H1 (cell line): ENCODE results near the gene SLC7A7. TPM values are rescaled to one million over a fixed set of nuclear protein-coding genes. Genes with fewer than 3 reads are reported as not detected.

ENCODE experiments used
- ATF2 ChIP-seq: IDR thresholded peaks from 2 replicates; pipeline ENCODE4 v1.6.1; 2012; ENCODE audit warnings: low read length, inconsistent platforms
- ATF3 ChIP-seq: IDR thresholded peaks from 2 replicates; pipeline ENCODE4 v1.6.1; 2011; ENCODE audit warnings: low read depth, mild to moderate bottlenecking, low read length; ENCODE audit not compliant: insufficient read depth
- BACH1 ChIP-seq: IDR thresholded peaks from 2 replicates; pipeline ENCODE4 v1.6.1; 2012; ENCODE audit warnings: low read length, improper control_type of control experiment
- CHD1 ChIP-seq: IDR thresholded peaks from 2 replicates; pipeline ENCODE4 v1.6.1; 2012; ENCODE audit warnings: low read depth, low read length, improper control_type of control experiment
- CHD2 ChIP-seq: IDR thresholded peaks from 2 replicates; pipeline ENCODE4 v1.6.1; 2012; ENCODE audit warnings: low read length, improper control_type of control experiment
- JUN ChIP-seq: IDR thresholded peaks from 2 replicates; pipeline ENCODE4 v1.6.1; 2011; ENCODE audit warnings: low read depth, mild to moderate bottlenecking, improper control_type of control experiment, low read length
- PHF8 ChIP-seq: fragments of 200-600 bp; sonication (generic); conservative IDR thresholded peaks from 2 replicates; pipeline ENCODE4 v1.7.1; 2012; ENCODE audit warnings: low read depth, mild to moderate bottlenecking, inconsistent platforms, low read length, moderate library complexity
- RAD21 ChIP-seq, 2 experiments: IDR thresholded peaks in 1 of 2; conservative IDR thresholded peaks in 1 of 2; 2 replicates each; pipeline ENCODE4 v1.6.1; 2011; ENCODE audit warnings: low read depth in 2 of 2, low read length in 2 of 2, improper control_type of control experiment in 1 of 2, inconsistent platforms in 1 of 2, mild to moderate bottlenecking in 1 of 2, moderate library complexity in 1 of 2
- RNF2 ChIP-seq: fragments of 200-900, 300-1000 bp; sonication (generic); IDR thresholded peaks from 2 replicates; pipeline ENCODE4 v1.7.1; 2016; ENCODE audit warnings: borderline replicate concordance, low read depth, mild to moderate bottlenecking, antibody characterized with exemption, low read length; ENCODE audit not compliant: poor library complexity, severe bottlenecking; ENCODE audit errors: missing control alignments
- SIN3A ChIP-seq, 2 experiments: IDR thresholded peaks in 1 of 2; conservative IDR thresholded peaks in 1 of 2; 2 replicates each; pipeline ENCODE4 v1.6.1; 2011 to 2012; ENCODE audit warnings: low read length in 2 of 2, improper control_type of control experiment in 1 of 2, low read depth in 1 of 2, mild to moderate bottlenecking in 1 of 2
- SRF ChIP-seq: IDR thresholded peaks from 2 replicates; pipeline ENCODE4 v1.6.1; 2011; ENCODE audit warnings: mild to moderate bottlenecking, low read depth, low read length, moderate library complexity
- TAF1 ChIP-seq: IDR thresholded peaks from 2 replicates; pipeline ENCODE4 v1.6.1; 2011; ENCODE audit warnings: mild to moderate bottlenecking, low read depth, low read length
- TBP ChIP-seq: IDR thresholded peaks from 2 replicates; pipeline ENCODE4 v1.6.1; 2011; ENCODE audit warnings: low read depth, low read length, improper control_type of control experiment
- TEAD4 ChIP-seq: IDR thresholded peaks from 2 replicates; pipeline ENCODE4 v1.6.1; 2012; ENCODE audit warnings: low read depth, low read length, inconsistent platforms, mixed read lengths
- polyA plus RNA-seq, 7 experiments: library from polyadenylated mRNA; depleted of rRNA in 3 of 7; stranded (reverse) in 5 of 7; unstranded in 2 of 7; fragments of >200 nt in 5 of 7; fragments of 200-250 nt in 2 of 7; gene quantifications; 1 replicate in 5 of 7; 2 replicates in 1 of 7; 4 replicates in 1 of 7; pipeline versions ENCODE4 v1.2.1 to v1.2.3, GENCODE V29; 2011 to 2013; ENCODE audit warnings: missing spikeins in 2 of 7, mixed read lengths in 2 of 7
- total RNA-seq: library from RNA; stranded (reverse); fragmentation: NEBNext Ultra II Directional; extraction: Animal tissue kit (Norgen Biotek cat#: 25700); gene quantifications from 2 replicates; pipeline ENCODE4 v1.2.1, GENCODE V29; 2021
- TF ChIP-seq, protein P1 (sequence below), 3 experiments: IDR thresholded peaks; 1 replicate in 2 of 3; 2 replicates in 1 of 3; pipeline versions ENCODE4 v1.5.1 to v1.6.1; 2011; ENCODE audit warnings: low read length in 3 of 3, mild to moderate bottlenecking in 3 of 3, inconsistent platforms in 2 of 3, low read depth in 1 of 3, moderate library complexity in 1 of 3; ENCODE audit not compliant: insufficient read depth in 1 of 3; ENCODE audit errors: control extremely low read depth in 1 of 3

SLC7A7 gene
- total and polyA plus RNA-seq, 2 of the 8 experiments (the other 6 are each of a cell fraction or from before 2014, with no cell fraction given), result 5.8 to 14.9 TPM

DNA sequence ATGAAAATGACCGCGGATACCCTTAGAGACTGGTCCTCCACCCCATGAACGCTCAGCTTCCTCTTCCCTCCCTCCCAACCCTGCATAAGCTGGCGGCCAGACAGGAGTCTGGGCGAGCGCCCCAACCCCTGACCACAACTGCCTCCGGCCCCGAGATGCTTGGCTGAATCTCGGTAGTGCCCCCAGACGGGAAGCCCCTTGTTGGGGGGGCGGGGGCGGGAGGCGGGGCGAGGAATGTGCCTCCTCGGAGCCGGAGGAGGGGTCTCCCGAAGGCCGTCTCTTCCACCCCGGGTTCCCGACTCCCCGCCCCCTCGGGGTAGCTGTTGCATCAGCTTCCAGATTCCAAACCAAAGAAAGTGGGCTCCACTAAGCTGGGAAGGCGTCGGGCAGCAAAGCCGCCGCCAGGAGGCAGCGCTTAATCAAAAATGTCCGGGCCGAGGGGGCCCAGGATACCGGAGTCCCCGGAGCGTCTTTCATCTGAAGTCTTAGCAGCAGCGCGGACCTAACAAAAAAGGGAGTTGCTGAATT, 7.4 kb upstream of the SLC7A7 start (continued):
- TF ChIP-seq ATF3, result peak; percentile 94
- TF ChIP-seq CHD2, result 0 out of 2 replicates have a peak, but pooled peaks have one; percentile 26
- peak; percentile 94 to 97 for TF ChIP-seq RAD21 (IDR thresholded peaks at IDR 0.05 in 1 of 2, conservative IDR thresholded peaks at IDR 0.05 in 1 of 2; ENCODE audit: low read depth in 2 of 2, low read length in 2 of 2)
- peak; percentile 30; the same call in 1 of the 2 replicates for TF ChIP-seq SRF
- 0 out of 2 replicates have a peak, but pooled peaks have one; percentile 25 for TF ChIP-seq ATF2
- no peak; the same call in 1 of the 2 replicates for TF ChIP-seq TEAD4
- TF ChIP-seq PHF8, result peak; percentile 73; the same call in 1 of the 2 replicates
- no peak for TF ChIP-seq RNF2
- no peak for TF ChIP-seq CHD1
- TF ChIP-seq, protein P1, sequence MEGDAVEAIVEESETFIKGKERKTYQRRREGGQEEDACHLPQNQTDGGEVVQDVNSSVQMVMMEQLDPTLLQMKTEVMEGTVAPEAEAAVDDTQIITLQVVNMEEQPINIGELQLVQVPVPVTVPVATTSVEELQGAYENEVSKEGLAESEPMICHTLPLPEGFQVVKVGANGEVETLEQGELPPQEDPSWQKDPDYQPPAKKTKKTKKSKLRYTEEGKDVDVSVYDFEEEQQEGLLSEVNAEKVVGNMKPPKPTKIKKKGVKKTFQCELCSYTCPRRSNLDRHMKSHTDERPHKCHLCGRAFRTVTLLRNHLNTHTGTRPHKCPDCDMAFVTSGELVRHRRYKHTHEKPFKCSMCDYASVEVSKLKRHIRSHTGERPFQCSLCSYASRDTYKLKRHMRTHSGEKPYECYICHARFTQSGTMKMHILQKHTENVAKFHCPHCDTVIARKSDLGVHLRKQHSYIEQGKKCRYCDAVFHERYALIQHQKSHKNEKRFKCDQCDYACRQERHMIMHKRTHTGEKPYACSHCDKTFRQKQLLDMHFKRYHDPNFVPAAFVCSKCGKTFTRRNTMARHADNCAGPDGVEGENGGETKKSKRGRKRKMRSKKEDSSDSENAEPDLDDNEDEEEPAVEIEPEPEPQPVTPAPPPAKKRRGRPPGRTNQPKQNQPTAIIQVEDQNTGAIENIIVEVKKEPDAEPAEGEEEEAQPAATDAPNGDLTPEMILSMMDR (IDR thresholded peaks at IDR 0.05; ENCODE audit: control extremely low read depth in 1 of 3, insufficient read depth in 1 of 3, low read depth in 1 of 3, low read length in 3 of 3), result peak; percentile 76 to 97 (median 79)
- TF ChIP-seq BACH1, result peak; percentile 39; the same call in 1 of the 2 replicates
- TF ChIP-seq SIN3A (conservative IDR thresholded peaks at IDR 0.05 in 1 of 2, IDR thresholded peaks at IDR 0.05 in 1 of 2; ENCODE audit: low read depth in 1 of 2, low read length in 2 of 2), result peak; percentile 72 to 73; a peak in 2 of 4 replicates
- TF ChIP-seq JUN, result peak; percentile 34; the same call in 1 of the 2 replicates
- peak; percentile 73 for TF ChIP-seq TAF1
- 0 out of 2 replicates have a peak, but pooled peaks have one; percentile 34 for TF ChIP-seq TBP
- TF ChIP-seq, all 59 proteins: peak for 21
